CD4-positive, alpha-beta T cell treated with Interleukin-21 for 1 hour (primary cell): ENCODE results near the gene TYW1.
A peak's percentile ranks its signal among the peaks of the same experiment; 100 is the strongest.
"Not testable (repeated sequence)": the region's sequence is repeated elsewhere in the genome, so short reads cannot be mapped to it uniquely, and the experiment has no call there.

Source experiments
- DNase-seq: peaks from one replicate; pipeline ENCODE4 v3.0.0-alpha.2; 2020

Gene TYW1

DNA sequence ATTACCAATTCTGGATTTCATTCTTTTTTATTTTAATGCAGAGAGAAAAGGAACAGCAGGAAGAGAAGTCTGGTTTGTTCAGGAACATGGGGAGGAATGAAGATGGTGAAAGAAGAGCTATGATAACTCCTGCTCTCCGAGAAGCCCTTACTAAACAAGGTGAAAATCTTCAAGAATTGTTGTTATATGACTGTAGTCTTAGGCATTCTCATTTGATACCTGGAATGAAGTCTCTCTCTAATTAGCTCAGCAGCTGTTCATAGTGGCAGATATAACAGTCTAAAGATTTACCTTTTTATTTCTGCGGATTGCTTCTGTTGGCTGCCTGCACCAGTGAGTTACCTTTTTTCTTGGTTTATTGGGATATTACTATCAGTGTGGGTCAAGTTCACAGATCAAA lies 53.3 kb downstream of the TYW1 start:
- not testable (repeated sequence) for DNase-seq

DNA sequence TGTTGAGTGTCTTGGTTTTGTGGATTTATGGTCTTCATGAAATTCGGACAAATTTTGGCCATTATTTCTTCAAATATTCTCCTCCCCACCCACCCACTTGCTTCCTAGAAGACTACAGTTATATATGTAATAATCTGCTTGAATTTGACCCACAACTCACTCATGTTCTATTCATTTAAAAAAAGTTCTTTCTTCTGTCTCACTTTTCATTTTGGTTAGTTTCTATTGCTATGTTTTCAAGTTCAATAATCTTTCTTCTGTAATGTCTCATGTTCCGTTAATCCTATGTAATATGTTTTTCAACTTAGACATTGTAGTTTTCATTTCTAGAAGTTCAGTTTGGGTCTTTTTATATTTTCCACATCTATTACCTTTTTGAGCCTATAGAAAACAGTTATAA lies 55.5 kb downstream of the TYW1 start:
- not testable (repeated sequence) for DNase-seq

DNA sequence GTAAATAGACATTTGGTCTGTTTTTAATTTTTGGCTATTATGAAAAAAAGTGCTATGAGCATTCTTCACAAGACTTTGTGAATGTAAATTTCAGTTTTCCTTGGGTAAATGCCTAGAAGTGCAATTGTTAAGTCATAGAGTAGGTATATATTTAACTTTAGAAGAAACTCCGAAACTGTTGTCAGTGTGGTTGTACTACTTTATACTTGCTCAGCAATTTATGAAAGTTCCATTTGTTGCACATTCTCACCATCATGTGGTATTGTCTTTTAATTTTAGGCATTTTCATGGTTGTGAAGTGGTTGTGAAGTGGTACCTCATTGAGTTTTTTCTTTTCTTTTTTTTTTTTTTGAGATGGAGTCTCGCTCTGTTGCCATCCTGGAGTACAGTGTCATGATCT lies 60.0 kb downstream of the TYW1 start:
- DNase-seq = no peak

DNA sequence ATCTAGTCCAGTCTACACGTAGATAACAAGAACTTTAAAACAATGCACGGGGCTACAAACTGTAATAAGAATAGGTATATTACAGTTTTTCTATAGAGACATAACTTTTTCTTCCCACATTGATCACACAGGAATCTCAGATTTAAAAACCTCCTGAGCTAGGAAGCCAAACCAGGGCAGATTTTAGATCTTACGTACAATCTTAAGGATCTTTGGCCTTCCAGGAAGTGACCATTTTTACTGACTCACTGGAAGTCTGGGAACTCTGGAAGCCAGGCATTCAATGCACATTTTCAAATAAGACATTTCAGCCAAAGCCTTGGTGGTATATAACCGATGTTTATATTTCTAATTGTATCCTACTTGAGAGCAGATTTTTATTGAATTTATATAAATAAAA lies 64.7 kb downstream of the TYW1 start:
- not testable (repeated sequence) for DNase-seq

DNA sequence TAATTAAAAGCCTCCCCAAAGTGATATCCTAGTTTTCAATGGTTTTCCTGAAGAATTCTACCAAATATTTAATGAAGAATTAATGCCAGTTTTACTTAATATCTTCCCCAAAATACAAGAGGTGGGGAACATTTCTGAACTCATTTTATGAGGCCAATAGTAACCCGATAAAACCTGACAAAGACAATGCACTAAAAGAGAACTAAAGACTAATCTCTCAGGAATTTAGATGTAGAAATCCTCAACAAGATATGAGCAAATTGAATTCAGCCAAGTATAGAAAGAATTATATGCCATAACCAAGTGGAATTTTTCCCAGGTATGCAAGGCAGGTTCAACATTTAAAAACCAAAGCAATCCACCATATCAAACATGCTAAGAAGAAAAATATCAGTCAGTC lies 66.2 kb downstream of the TYW1 start:
- not testable (repeated sequence) for DNase-seq

DNA sequence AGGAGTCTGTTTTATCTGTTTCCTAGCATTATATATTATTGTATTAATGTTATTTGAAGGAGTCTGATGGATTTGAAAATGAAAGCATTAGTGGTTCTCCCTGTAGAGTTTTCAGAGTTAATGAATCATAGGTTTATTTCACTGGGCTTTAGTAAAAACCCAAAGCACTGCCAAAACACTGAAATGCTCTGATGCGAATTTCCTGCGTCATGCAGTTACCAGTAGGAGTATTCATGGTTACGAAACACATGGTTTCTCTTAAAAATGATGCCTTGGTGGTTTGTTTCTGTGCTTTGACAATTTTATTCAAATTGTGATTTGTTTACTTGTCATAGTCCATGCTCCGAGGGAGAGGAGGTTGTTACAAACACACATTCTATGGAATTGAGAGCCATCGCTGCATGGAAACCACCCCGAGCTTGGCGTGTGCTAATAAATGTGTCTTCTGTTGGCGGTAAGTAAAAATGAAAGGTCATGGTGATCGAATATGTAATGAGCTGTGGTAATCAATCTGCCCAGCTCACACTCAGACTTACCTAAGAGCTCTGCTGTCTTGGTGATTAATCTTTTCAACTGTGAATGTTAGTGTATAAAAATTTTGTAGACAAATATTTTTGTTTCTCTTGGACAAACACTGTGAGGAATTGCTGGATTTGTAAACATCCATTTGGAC lies 70.5 kb downstream of the TYW1 start:
- not testable (repeated sequence) for DNase-seq

DNA sequence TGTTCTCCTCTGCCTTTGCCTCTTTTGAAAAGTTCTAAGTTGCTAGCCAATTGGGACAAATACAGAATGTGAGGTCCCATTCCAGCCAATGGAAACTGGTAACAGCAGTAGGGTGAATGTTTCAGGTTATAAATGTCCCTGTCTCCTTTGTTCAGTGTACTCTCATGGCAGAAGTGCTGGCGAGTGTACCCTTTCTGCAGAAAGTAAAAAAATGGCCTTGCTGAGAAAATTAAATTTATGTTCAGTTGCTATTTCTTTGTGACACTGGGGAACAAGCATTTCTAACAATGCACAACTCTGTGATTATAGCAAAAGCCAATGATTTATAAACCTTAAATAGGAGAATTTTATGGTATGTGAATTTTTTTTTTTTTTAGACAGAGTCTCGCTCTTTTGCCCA lies 79.5 kb downstream of the TYW1 start:
- DNase-seq = not testable (repeated sequence)

DNA sequence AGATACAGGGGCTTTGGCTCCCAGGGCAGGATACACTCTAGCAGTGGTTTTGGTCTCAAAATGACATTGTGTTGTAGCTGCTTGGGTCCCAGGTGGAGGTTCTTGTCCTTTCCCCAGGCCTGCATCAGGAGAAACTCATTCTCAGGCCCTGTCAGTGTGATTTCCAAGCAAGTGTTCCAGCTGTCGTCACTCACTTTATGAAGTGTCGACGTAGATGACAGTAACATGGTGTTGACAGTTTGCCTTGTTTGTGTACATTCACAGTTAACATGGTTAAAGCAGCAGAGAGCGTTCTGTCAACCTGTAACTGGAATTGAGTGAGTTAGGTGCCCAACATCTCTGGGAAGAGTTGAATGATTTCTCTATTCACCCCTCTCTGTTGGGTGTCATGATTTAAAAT lies 86.2 kb downstream of the TYW1 start:
- DNase-seq = not testable (repeated sequence)

DNA sequence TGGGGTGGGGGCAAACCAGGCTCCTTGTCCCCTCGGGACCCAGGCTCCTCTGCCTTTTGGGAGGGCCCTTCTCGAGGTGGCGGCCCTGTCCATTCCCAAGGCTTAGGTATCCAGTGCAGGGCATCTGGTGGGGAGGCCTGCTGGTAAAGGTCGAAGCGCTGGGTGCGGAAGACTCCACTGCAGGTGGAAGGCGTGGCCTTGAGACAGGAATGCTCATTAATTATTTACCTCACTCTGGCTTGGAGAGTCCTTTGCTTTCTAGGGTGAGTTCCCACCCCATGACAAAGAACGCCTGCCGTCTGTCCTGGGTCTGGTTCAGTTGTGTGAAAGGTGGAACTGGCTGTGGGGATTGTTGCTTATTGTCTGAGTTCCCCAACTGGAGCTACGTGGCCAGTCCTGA lies 92.6 kb downstream of the TYW1 start:
- not testable (repeated sequence) for DNase-seq

DNA sequence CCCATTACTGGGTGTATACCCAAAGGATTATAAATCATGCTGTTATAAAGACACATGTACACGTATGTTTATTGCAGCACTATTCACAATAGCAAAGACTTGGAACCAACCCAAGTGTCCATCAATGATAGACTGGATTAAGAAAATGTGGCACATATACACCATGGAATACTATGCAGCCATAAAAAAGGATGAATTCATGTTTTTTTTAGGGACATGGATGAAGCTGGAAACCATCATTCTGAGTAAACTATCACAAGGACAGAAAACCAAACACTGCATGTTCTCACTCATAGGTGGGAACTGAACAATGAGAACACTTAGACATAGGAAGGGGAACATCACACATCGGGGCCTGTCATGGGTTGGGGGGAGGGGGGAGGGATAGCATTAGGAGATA lies 94.4 kb downstream of the TYW1 start:
- DNase-seq = not testable (repeated sequence)

DNA sequence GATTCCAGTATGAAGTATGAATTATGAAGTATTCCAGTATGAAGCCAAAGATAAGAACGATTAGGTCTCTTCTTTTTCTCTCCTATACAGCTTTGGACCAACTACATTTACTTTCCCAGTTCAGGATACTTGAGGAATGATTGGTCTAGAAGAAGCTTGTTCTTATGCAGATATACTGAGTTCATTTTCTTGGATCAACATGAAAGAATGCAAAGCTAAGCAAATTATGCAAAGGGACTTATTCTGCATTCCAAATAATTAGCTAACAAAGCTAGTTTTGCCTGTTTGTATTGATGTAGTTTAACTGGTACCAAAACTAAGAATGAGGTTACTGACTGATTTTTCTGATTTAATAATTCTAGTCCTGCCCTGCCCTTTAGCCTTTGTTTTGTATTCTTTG lies 101.4 kb downstream of the TYW1 start:
- DNase-seq = not testable (repeated sequence)

DNA sequence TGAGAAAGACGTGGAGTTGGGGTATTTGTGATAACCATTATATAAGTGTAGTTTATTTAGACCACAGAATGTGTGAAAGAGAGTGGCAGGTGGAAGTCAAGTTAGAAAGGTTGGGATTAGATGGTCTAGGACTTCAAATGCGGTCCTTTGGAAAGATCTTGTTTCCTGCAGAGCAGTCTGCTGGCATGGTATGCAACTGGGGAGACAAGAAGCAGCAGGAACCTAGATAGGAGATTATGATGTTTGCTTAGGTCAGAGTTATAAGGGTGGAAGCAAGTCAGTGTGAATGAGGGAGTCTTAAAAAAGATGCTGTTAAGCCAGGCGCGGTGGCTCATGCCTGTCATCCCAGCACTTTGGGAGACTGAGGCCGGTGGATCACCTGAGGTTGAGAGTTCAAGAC lies 102.8 kb downstream of the TYW1 start:
- not testable (repeated sequence) for DNase-seq

DNA sequence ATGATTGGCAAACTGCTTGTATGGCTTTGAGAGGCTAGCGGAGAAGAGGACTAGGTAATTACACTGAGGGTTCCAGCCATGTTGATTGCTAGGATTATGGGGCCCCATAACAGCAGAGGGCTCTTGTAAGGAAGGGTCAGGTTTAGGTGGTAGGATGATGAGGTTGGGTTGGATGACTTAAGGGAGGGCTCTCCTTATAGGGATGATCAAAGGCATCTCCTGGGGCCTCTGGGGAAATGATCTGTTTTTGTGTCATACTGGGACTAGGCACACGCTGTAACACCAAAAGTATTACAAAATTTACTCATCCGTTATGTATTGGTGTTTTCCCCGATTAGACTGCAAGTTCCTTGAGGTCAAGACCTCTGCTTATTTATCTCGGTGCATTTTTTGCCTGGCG lies 103.4 kb downstream of the TYW1 start:
- not testable (repeated sequence) for DNase-seq

DNA sequence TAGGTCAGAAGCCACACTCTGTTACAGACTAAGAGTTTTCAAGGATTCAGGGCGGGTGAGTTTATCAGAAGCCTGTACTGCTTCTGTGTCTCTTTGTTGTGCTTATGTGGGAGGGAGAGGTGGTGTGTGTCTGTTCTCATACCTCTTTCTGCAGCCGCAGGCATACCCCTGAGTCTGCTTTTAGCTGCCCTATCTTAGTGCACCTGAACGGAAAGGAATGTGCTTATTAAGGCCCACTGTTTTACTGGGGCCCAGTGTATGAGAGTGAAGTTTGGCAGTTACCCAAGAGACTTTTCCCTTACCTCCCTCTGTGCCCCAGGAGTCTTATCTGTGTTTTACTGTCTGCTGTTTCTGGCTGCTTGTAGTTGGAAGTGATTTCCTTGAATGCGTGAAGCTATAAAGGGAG lies 104.3 kb downstream of the TYW1 start:
- no peak for DNase-seq

DNA sequence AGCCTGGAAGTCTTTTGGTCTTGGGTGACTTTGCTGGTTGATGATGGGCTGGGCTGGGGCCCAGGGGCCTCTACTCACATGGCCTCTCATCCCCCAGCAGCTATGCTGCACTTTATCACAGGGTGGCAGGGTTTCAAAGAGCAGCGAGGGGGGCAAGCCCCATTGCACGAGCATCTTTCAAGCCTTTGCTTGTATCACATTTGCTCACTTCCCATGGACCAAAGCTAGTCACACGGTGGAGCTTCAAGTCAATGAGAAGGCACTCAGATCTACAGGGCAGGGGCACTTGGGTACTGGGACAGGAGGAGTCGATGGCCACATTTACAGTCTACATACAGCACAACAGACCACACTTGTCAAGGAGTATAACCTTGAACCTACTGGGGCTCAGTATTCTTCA lies 108.3 kb downstream of the TYW1 start:
- DNase-seq = peak; percentile 1

DNA sequence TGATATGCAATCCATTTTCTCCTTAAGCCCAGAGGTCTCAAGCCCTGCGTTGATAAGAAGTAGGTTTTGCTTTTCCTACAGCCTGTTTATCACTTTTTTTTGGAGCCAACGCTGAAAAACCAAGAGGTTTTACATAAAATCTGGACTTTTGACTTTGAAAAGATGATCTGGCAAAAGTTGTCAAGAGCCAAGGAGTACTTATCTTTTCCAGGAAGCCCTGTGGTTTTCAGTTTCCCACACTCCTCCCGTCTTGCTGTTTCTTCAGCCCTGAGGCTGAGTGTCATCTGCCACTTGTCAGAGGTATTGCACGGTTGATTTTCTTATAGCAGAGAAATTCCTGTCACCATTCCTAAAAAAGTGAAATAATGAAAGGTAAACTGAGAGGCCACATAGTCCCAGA lies 108.7 kb downstream of the TYW1 start:
- DNase-seq = peak; percentile 13

DNA sequence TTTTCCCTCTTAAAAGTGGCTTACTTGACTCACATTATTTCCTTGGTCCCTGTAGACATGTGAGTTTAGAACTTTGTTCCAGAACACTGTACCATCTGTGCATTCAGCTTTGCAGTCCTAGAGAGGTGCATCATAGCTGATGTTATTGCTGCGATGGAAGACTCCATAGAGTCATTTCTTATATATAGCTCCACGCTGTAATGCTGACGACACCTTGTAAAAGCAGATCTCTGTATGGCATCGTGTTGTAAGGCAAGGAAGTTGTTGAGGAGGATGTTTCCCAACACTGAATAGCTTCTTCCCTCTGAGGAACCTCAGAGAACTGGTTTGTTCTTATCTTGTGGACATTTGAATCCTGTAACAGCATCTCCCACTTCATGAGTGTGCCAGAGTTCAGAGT lies 109.6 kb downstream of the TYW1 start:
- DNase-seq = not testable (repeated sequence)

DNA sequence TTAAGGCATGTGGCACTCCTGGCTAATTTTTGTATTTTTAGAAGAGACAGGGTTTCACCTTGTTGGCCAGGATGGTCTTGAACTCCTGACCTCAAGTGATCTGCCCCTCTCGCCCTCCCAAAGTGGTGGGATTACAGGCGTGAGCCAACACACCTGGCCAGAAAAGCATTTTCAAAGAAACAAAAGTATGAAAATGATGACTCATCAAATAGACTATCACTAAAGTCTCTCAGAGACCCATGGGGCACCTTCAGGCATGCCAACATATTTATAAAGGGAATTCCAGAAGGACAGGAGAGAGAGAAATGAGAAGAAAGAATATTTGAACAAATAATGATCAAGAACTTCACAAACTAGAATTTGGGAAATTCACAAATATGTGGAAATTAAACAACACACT lies 114.7 kb downstream of the TYW1 start:
- DNase-seq = not testable (repeated sequence)

DNA sequence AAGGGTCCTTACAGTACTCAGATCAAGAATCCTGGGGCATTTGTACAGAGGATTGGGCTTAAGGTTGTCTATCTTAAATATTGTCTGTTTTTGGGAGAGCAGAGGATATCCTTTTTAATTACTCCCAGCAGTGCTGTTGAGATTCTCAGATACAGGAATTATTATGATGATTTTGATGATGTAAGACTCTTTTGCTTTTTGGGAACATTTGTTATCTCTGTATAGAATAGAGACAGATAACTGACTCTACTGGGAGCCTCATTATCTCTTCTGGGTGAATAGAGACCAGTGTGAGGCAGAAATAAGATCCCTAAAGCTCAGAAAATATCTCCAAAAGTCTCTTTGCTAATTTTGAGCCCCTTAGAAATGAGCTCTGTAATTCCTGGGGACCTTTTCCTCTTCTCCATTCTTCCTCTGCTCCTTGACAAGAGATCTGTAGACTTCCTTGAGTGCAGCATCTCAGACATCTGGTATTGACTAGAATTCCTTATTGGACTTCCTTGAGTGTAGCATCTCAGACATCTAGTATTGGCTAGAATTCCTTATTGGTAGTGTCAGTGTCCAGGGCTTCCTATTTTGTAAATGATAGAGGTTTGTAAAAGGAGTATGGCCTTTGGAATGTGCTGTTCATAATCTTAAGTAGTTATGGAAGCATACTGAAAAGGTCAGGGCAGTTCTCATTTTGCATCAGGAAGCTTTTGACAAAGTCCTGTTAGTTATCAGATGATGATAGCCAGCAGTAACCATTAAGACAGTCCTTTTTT lies 118.0 kb downstream of the TYW1 start:
- DNase-seq = not testable (repeated sequence)

DNA sequence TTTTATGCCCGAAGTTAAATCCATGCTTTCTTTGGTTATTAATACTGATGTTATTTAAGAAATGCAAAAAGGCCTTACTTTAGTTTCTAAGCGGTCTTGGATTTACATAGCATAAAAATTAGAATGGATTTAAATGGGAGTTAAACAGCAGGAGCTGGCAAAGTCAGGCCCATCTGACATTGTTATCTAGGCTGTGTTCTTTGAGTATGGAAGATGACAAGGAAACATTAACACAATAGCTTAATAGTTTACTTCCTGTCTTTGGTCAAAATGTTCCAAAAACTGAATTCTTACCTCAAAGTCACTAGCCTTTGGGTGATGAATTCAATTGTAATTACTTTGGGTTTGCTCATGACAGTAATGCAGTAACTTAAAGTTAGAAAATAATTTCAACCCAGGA lies 123.9 kb downstream of the TYW1 start:
- not testable (repeated sequence) for DNase-seq

DNA sequence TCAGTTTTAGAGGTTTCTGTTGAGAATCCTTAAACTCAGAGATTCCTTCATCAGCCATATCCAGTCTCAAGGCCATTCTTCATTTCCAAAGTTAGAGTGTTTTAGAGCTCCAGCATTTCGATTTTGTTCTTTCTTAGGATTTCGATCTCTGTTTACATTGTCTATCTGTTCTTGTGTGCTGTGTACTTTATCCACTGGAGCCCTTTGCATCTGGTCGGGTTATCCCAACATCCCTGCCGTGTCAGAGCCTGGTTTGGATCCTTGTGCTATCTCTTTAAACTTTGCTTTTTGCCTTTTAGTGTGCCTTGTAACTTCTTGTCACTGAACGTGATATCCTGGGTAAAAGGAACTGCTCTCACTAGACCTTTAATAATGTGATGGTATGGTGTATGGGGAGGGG lies 131.6 kb downstream of the TYW1 start:
- not testable (repeated sequence) for DNase-seq

DNA sequence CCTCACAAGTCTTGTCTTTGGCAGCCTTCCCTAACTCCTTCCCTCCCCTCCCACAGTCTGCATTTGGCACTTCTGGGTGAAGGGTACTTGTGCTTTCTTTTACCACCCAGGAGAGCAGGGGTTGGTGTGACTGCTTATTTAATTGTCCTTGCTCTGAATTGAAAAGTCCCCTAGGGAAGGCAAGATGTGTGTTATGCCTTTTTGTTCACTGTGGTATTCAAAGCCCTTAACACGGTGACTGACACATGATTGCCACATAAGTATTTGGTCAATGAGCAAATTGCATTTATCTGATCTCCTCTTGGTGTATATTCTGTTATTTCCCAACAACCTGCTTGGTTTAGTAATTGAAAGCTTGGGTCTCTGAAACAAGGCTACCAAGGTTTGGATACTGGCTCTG lies 134.1 kb downstream of the TYW1 start:
- not testable (repeated sequence) for DNase-seq

DNA sequence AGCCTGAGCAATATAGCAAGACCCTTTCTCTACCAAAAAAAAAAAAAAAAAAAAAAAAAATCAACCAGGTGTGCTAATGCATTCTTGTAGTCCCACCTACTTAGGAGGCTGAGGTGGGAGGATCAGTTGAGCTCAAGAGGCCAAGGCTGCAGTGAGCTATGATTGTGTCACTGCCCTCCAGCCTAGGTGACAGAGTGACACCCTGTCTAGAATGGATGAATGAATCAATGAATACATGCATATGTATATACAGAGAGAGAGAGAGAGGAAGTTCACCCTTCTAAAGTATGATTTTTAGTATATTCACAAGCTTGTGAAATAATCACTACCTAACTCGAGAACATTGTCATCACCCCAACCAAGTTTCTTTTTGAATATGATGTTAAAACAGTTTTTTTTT lies 138.3 kb downstream of the TYW1 start:
- DNase-seq = not testable (repeated sequence)
